OCI-M2 (cell line): Measurements from ENCODE around the gene ECEL1.

Experiments
- DNase-seq: peaks from one replicate; lab custom pipeline; 2025; ENCODE audit not compliant: unreplicated experiment; lab: John Stamatoyannopoulos, UW

Gene ECEL1

DNA sequence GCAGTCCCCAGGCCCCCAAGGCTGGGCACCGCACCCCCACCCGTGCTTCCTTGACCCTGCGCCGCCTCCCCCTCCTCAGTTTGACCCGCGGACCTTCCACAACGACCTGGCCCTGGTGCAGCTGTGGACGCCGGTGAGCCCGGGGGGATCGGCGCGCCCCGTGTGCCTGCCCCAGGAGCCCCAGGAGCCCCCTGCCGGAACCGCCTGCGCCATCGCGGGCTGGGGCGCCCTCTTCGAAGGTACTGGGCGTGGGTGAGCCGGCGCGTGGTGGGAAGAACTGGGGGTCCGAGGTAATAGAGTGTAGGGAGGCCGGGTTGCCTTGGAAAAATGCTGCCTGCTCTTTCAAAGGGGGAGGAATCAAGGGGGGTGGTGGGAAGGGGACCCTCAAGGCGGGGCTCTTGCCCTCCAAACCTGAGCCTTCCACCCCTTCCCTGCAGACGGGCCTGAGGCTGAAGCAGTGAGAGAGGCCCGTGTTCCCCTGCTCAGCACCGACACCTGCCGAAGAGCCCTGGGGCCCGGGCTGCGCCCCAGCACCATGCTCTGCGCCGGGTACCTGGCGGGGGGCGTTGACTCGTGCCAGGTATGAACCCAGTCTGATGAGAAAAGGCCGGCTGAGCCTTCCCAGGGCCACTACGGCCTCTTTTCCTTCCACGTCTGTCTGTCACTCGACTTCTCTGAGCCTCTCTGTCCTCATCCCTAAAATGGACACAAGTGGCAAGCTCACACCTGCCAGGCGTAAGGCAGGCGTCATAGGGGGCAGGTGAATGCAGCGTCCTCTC is 35.2 kb upstream of the ECEL1 start:
- no peak for DNase-seq

DNA sequence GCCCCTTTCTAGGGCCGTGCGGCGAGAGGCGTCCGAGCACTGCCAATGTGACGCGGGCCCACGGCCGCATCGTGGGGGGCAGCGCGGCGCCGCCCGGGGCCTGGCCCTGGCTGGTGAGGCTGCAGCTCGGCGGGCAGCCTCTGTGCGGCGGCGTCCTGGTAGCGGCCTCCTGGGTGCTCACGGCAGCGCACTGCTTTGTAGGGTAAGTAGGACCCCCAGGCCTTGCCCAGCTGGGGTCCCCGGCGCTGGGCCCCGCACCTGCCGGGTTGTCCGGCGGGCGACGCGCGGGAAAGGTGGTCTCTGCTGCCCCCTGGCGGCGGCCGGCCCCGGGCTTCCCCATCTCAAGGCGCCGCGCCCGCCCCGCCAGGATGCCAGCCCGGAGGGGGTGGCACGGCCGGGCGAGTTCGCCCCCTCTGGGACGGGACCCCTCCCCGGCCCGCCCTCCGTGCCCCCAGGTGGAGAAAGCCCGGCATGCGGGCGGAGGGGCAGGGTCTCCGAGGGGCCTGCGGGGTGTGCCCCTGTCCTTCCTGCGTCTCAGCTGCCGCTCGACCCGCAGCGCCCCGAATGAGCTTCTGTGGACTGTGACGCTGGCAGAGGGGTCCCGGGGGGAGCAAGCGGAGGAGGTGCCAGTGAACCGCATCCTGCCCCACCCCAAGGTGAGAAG is 34.5 kb upstream of the ECEL1 start:
- no peak for DNase-seq

GRCh38 chr2:232521098-232521497 is 33.5 kb upstream of the ECEL1 start:
- DNase-seq = no peak

- DNase-seq = no peak
These were observed 32.9 kb upstream of the ECEL1 start for GRCh38 chr2:232520489-232520888.

DNA sequence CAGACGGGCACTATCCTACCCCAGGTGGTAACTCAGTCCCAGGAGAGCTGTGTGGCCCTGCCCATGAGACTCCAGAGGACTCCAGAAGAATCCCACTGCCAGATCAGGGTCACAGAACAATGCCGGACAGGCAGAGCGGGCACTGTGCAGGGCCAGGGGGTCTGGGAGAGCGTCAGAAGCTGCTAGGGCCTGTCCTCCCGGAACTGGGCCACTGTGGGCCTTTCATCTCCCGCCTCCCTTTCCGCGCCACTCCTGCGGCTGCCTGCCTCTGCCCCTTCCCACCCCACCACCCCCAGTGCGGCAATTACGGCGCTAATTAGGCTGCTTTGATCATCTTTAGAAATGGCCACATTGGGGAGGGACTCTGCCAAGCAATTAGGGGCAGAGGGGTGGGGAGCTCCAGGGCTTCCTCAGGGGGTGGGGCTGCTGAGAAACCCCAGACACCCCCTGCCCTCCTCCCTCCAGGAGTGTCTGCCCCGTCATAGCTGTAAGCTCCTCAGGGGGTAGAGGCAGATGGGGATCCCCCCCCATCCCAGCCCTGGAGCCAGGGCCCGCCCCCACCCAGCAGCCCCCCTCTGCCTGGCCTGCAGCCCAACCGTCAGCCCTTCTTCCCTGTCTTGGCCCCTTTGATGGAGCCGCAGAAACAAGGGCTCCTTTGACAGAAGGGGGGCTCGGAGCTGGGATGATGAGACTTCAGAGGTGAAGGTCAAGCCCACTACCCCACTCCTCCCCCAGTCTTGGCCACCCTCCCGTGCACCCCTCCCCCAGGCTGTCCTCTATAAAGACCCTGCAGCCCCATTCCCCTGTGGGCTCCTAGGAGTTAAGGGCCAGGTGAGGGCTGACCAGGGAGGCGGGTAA is 32.2 kb upstream of the ECEL1 start, which contains the start of gene PRSS56:
Gene PRSS56, plus strand, starts transcription at position 808 of the 858 bp plus-strand sequence. CDS start 211 bp downstream, outside the sequence.
- DNase-seq = no peak

- no peak for DNase-seq
These were observed 31.2 kb upstream of the ECEL1 start for GRCh38 chr2:232518844-232519243.

- no peak for DNase-seq
These were observed 28.9 kb upstream of the ECEL1 start for GRCh38 chr2:232516551-232516950.

GRCh38 chr2:232515639-232516038 is 28.0 kb upstream of the ECEL1 start:
- no peak for DNase-seq

DNA sequence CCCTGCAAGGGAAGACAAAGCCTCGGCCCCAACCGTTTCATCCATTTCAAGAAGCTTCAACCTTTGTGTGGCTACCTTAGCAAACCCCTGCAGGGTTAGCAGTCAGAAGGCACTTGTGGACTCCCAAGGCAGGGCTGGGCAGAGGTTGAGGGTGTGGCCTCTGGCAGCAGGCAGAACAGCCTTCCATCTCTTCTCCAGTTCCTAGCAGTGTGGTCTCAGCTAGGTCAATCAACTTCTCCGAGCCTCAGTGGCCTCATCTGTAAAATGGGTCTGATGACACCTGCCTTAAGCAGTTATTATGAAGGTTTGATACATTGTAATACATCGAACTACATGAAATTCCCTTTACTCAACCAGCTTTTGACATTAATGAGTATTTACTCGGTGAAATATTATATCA is 25.7 kb upstream of the ECEL1 start:
- DNase-seq = no peak

DNA sequence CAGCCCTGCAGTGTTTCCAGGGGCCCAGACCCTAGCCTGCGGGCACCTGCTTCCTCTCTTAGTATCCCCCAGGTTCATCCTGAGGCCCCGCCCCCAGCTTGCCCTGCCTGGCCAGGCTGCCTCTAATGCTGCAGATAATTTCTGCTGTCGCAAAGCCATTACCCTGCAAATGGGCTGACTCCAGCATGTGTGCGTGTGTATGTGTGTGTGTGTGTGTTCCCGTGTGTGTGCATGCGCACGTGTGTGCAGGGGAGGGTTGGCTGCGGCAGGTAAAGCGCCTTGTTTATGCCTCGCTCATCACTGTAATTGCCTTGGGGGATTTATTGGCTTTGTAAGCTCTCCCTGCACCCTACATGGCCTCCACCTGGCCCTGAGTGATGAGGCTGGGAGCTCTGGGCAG is 25.0 kb upstream of the ECEL1 start:
- no peak for DNase-seq

- DNase-seq = no peak
These were observed 23.8 kb upstream of the ECEL1 start for GRCh38 chr2:232511336-232511890.

DNA sequence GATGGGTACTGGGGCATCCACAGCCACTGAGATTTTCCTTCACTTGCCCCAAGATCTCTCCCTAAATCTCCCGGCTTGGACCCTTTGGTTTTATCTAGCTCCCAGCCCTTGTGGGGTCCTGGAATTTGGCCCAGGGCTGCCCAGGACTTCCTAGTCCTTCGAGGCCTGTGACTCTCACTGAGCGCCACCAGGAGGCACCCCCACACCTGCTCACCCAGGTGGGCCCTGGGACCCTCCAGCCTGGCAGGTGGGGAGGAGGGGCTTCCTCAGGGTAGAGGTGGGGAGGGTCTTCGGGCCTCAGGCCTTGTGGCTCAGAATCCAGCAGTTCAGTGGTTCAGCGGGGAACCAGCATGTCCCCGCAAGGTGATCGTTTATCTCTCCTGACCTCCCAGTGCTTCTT is 20.6 kb upstream of the ECEL1 start:
- DNase-seq = no peak

DNA sequence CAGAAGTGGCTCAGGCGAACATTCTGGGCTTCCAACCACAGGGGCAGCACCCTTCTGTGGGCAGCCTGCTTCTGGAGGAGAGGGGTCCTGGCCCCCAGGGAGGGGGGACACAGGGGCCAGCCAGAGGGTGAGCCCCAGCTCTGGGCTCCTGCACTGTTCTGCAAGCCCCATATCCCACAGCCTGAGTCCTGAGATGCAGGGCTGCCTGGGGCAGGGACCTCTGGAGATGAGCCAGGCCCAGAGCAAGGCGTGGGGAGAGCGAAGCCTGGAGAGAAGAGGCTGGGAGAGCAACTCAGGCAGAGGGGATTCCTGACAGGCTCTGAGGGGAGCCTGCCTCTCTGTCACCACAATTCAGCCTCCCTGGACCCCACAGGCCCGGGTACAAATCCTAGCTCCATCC is 19.1 kb upstream of the ECEL1 start:
- no peak for DNase-seq

- no peak for DNase-seq
These were observed 18.2 kb upstream of the ECEL1 start for GRCh38 chr2:232505856-232506255.

DNA sequence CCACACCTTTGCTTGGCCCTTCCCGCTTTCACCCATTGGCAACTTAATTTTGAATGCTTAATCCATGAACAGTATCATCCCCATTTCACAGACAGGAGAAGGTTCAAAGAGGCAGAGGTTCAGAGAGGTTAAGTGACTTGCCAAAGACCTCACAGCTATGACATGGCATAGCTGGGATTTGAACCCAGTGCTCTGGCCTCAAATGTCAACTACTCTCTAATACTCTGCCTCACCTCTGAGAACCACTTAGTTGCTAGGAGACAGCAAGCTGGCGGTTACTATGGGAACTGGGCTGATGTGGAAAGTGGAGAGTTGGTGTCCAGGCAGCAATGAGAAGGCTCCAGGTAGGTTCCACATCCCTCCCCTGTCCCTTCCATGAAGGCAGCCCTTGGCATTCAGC is 16.8 kb upstream of the ECEL1 start:
- DNase-seq = no peak

GRCh38 chr2:232503809-232504323 is 16.2 kb upstream of the ECEL1 start:
- no peak for DNase-seq

- DNase-seq = no peak
These were observed 15.5 kb upstream of the ECEL1 start for GRCh38 chr2:232502911-232503808.

DNA sequence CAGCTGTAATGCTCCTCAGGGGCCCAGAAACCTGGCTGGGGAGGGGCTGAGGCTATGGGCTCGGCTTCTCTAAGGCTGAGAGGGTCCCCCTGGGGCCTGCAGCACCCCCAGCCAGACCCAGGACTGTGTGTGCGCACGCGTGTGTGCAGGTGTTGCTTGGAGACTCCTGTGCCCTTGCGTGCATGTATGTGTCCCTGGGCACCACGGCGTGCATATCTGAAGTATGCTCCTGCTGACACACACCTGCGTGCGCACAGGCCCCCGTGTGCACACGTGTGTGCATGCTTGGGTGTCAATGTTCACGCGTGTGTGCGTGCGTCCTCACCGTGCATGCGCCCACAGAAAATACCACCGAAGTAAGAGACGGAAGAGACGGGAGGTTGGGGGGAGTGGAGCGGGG is 14.9 kb upstream of the ECEL1 start:
- no peak for DNase-seq

- no peak for DNase-seq
These were observed 14.3 kb upstream of the ECEL1 start for GRCh38 chr2:232501794-232502390.

- DNase-seq = no peak
These were observed 13.7 kb upstream of the ECEL1 start for GRCh38 chr2:232501331-232501771.
